HepG2 (cell line): ENCODE measurements around the gene VAPA. TPM values are rescaled to one million over a fixed set of nuclear protein-coding genes. Genes with fewer than 3 reads are reported as not detected.
A peak's percentile ranks its signal among the peaks of the same experiment; 100 is the strongest.

Experiments
- E2F1 ChIP-seq: sonication (generic); formaldehyde crosslinking; IDR thresholded peaks from 2 replicates; pipeline ENCODE4 v1.5.0; 2020; ENCODE audit warnings: missing genetic modification reagents
- POLR2A ChIP-seq, 2 experiments: IDR thresholded peaks; 2 replicates each; pipeline ENCODE4 v1.6.1; 2011; ENCODE audit warnings: low read depth in 2 of 2, low read length in 2 of 2, mild to moderate bottlenecking in 1 of 2, moderate library complexity in 1 of 2; ENCODE audit not compliant: insufficient read depth in 1 of 2
- RARG ChIP-seq: sonication (generic); formaldehyde crosslinking; IDR thresholded peaks from 2 replicates; pipeline ENCODE4 v1.4.0; 2020; ENCODE audit warnings: low read depth, mild to moderate bottlenecking, missing genetic modification reagents
- ZBTB25 ChIP-seq: IDR thresholded peaks from 2 replicates; pipeline ENCODE4 v1.6.1; 2018; ENCODE audit warnings: missing genetic modification reagents
- polyA plus RNA-seq, 8 experiments: library from polyadenylated mRNA; depleted of rRNA in 3 of 8; stranded (reverse) in 7 of 8; unstranded in 1 of 8; fragments of >200 nt; fragmentation: Illumina TruSeq in 4 of 8; extraction: Trizol in 4 of 8; gene quantifications; 2 replicates each; pipeline versions ENCODE4 v1.2.1 to v1.2.3, GENCODE V29; 2011 to 2016; ENCODE audit warnings: low read depth in 4 of 8, missing spikeins in 1 of 8, mixed read lengths in 1 of 8; ENCODE audit not compliant: insufficient read depth in 1 of 8
- total RNA-seq, 5 experiments: library from RNA; depleted of rRNA; stranded (reverse); fragments of >200 nt; fragmentation: Illumina TruSeq; extraction: Trizol; gene quantifications; 2 replicates each; pipeline ENCODE4 v1.2.3, GENCODE V29; 2016; ENCODE audit warnings: low read depth in 1 of 5
- TF ChIP-seq, protein P1 (sequence below), 2 experiments: fragments of 450-650 bp in 1 of 2; sonication (generic) in 1 of 2; formaldehyde crosslinking in 1 of 2; IDR thresholded peaks; 2 replicates each; pipeline versions ENCODE4 v1.6.1 to v1.8.0; 2016 to 2022; ENCODE audit warnings: antibody characterized with exemption in 1 of 2, mild to moderate bottlenecking in 1 of 2, missing genetic modification reagents in 1 of 2

Gene VAPA
- total and polyA plus RNA-seq, 2 of the 13 experiments (the other 11 are each of a cell fraction or from before 2014, with no cell fraction given) = 167 to 294 TPM

- TF ChIP-seq, protein P1, sequence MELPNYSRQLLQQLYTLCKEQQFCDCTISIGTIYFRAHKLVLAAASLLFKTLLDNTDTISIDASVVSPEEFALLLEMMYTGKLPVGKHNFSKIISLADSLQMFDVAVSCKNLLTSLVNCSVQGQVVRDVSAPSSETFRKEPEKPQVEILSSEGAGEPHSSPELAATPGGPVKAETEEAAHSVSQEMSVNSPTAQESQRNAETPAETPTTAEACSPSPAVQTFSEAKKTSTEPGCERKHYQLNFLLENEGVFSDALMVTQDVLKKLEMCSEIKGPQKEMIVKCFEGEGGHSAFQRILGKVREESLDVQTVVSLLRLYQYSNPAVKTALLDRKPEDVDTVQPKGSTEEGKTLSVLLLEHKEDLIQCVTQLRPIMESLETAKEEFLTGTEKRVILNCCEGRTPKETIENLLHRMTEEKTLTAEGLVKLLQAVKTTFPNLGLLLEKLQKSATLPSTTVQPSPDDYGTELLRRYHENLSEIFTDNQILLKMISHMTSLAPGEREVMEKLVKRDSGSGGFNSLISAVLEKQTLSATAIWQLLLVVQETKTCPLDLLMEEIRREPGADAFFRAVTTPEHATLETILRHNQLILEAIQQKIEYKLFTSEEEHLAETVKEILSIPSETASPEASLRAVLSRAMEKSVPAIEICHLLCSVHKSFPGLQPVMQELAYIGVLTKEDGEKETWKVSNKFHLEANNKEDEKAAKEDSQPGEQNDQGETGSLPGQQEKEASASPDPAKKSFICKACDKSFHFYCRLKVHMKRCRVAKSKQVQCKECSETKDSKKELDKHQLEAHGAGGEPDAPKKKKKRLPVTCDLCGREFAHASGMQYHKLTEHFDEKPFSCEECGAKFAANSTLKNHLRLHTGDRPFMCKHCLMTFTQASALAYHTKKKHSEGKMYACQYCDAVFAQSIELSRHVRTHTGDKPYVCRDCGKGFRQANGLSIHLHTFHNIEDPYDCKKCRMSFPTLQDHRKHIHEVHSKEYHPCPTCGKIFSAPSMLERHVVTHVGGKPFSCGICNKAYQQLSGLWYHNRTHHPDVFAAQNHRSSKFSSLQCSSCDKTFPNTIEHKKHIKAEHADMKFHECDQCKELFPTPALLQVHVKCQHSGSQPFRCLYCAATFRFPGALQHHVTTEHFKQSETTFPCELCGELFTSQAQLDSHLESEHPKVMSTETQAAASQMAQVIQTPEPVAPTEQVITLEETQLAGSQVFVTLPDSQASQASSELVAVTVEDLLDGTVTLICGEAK (IDR thresholded peaks at IDR 0.05) = no peak
- TF ChIP-seq, protein P1 (CRISPR knock-in tag; IDR thresholded peaks at IDR 0.05) = no peak
- TF ChIP-seq POLR2A (IDR thresholded peaks at IDR 0.05; ENCODE audit: insufficient read depth in 1 of 2, low read depth in 2 of 2, low read length in 2 of 2) (peak in 1 of 2 experiments; percentile 41; a peak in 1 of 4 replicates), RARG (no peak), ZBTB25 (no peak), E2F1 (CRISPR knock-in tag) (no peak)
These were observed 12.0 kb downstream of the VAPA start (continued) for GRCh38 chr18:9925795-9926194.
